Colonic mucosa (tissue), 4 donors: ENCODE data around the gene HAO2. TPM values are rescaled to one million over a fixed set of nuclear protein-coding genes. Genes with fewer than 3 reads are reported as not detected.
"Not testable (repeated sequence)": the region's sequence is repeated elsewhere in the genome, so short reads cannot be mapped to it uniquely, and the experiment has no call there.

Experiments
- DNase-seq: peaks from one replicate; pipeline ENCODE4 v3.0.0-alpha.2; 2020
- H3K27ac ChIP-seq: fragments of 200-600 bp; one replicate; pipeline ENCODE4 v1.8.0; 2021
- H3K27me3 ChIP-seq: fragments of 200-600 bp; one replicate; pipeline ENCODE4 v1.8.0; 2021
- H3K36me3 ChIP-seq: fragments of 200-600 bp; one replicate; pipeline ENCODE4 v1.8.0; 2021
- H3K4me1 ChIP-seq: fragments of 200-600 bp; one replicate; pipeline ENCODE4 v1.8.0; 2021; ENCODE audit warnings: mild to moderate bottlenecking
- H3K4me3 ChIP-seq: fragments of 200-600 bp; one replicate; pipeline ENCODE4 v1.8.0; 2021
- H3K9ac ChIP-seq, 2 donors: one replicate each; pipeline ENCODE4 v1.7.0; 2013; ENCODE audit warnings: control low read depth in 2 of 2, low read depth in 2 of 2, low read length in 2 of 2
- H3K9me3 ChIP-seq: fragments of 200-600 bp; one replicate; pipeline ENCODE4 v1.8.0; 2021
- intact Hi-C: fragments of 100-400 bp; cut with DNase I; formaldehyde crosslinking; loops from one replicate; pipeline ENCODE4 v1.14.1; 2022
- total RNA-seq, 2 donors: library from RNA; stranded (reverse); fragmentation: NEBNext Ultra II Directional in 1 of 2; extraction: Animal tissue kit (Norgen Biotek cat#: 25700) in 1 of 2; gene quantifications; one replicate each; pipeline ENCODE4 v1.2.1, GENCODE V29; 2021
- TF ChIP-seq, protein P1 (sequence below): fragments of 200-600 bp; IDR thresholded peaks from one replicate; pipeline ENCODE4 v1.8.0; 2022; ENCODE audit warnings: antibody characterized with exemption, mild to moderate bottlenecking
- donor health status: healthy.
- donor health status: DM: no; HTN: no; CAD: no.
- donor health status: DM: no; HTN: no; CAD: no.

HAO2 gene
- total RNA-seq, 2 donors from 2014 or later = not detected

DNA sequence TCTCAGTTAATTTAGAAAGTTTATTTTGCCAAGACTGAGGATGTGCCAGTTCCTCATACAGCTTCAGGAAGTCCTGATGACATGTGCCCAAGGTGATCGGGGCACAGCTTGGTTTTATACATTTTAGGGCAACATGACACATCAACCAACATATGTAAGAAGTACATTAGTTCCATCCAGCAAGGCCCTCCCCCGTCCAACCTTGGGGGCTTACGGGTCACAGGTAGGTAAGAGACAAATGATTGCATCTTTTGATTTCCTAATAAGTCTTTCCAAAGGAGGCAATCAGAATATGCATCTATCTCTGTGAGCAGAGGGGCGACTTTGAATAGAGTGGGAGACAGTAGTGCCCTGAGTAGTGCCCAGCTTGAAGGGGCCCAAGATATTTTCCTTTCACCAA is 19.6 kb upstream of the HAO2 start:
- DNase-seq = no peak
- H3K4me3 ChIP-seq = no peak overlapping the region
- H3K36me3 ChIP-seq = no peaks in the 10 kb centered on the region
- no peaks in the 10 kb centered on the region for H3K27me3 ChIP-seq
- H3K9ac ChIP-seq = no peak overlapping the region
- no peak overlapping the region for H3K27ac ChIP-seq
- no peaks in the 10 kb centered on the region for H3K9me3 ChIP-seq
- intact Hi-C loops = no loop called here
- TF ChIP-seq, protein P1, sequence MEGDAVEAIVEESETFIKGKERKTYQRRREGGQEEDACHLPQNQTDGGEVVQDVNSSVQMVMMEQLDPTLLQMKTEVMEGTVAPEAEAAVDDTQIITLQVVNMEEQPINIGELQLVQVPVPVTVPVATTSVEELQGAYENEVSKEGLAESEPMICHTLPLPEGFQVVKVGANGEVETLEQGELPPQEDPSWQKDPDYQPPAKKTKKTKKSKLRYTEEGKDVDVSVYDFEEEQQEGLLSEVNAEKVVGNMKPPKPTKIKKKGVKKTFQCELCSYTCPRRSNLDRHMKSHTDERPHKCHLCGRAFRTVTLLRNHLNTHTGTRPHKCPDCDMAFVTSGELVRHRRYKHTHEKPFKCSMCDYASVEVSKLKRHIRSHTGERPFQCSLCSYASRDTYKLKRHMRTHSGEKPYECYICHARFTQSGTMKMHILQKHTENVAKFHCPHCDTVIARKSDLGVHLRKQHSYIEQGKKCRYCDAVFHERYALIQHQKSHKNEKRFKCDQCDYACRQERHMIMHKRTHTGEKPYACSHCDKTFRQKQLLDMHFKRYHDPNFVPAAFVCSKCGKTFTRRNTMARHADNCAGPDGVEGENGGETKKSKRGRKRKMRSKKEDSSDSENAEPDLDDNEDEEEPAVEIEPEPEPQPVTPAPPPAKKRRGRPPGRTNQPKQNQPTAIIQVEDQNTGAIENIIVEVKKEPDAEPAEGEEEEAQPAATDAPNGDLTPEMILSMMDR = no peak
- no peaks in the 10 kb centered on the region for H3K4me1 ChIP-seq

DNA sequence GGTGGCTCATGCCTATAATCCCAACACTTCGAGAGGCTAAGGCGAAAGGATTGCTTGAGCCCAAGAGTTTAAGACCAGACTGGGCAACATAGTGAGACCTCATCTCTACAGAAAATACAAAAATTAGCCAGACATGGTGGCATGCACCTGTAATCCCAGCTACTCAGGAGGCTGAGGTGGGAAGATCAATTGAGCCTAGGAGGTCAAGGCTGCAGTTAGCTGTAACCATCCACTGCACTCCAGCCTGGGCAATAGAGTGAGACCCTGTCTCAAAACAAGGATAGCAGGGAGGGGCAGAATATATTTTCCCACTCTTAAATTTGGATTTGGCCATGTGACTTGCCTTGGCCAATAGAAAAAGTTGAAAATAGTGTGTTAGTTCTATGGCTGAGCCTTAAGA is 17.7 kb upstream of the HAO2 start:
- H3K4me3 ChIP-seq, H3K36me3 ChIP-seq, H3K27me3 ChIP-seq, DNase-seq, H3K4me1 ChIP-seq, intact Hi-C loops, H3K9ac ChIP-seq, H3K9me3 ChIP-seq, H3K27ac ChIP-seq: not testable (repeated sequence)

DNA sequence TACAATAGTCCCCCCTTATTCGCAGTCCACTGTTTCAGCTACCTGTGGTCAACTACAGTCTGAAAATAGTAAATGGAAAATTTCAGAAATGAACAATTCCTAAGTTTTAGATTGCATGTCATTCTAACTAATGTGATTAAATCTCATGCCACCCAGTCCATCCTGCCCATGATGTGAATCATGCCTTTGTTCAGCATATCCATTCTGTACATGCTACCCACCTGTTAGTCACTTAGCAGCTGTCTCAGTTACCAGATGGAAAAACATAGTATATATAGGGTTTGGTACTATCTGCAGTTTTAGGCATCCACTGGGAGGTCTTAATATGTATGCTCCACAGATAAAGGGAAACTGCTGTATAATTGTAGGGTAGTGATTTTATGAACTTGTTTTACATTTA is 16.6 kb upstream of the HAO2 start:
- H3K9ac ChIP-seq = no peak overlapping the region
- H3K36me3 ChIP-seq = no peaks in the 10 kb centered on the region
- H3K4me1 ChIP-seq = no peaks in the 10 kb centered on the region
- H3K9me3 ChIP-seq = no peaks in the 10 kb centered on the region
- intact Hi-C loops = no loop called here
- TF ChIP-seq, protein P1 = no peak
- H3K27ac ChIP-seq = no peak overlapping the region
- DNase-seq = no peak
- H3K4me3 ChIP-seq = no peak overlapping the region
- no peaks in the 10 kb centered on the region for H3K27me3 ChIP-seq

DNA sequence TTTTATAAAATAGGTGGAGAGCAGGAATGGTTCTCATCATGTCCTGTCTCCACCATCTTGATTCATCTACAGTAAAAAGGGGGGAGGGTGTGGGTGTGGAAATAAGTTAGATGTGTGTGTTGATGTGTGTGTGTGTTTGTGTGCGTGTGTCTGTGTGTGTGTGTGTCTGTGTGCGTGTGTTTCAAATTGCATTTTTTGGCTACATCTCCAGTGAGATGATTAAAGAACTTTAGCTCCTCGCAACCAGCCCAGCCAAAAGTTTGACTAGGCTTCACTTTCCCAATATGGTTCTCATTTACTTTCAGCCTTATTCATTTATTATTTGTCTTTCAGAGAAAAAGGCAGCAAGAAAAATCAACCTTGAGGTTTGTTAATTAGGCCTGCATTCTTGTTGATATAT is 14.7 kb upstream of the HAO2 start:
- TF ChIP-seq, protein P1 = no peak

DNA sequence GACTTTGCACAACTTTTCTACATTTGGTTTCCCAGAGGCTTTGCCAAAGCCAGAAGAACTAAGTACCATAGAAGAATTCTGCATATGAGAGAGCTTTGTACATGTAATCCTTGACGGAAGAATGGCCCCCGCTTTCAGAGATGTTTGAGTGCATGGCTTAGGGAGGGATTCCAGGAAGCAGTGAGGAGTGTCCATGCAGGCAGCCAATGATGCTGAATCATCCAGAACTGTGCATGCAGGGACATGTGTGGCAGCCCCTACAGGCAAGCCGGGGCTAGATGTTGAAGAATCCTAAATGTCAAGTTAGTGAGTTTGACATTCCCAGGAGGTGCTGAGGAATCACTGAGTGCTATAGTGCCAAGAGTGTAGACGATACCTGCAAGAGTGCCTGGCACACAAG is 9.9 kb upstream of the HAO2 start:
- intact Hi-C loops = no loop called here
- Histone ChIP-seq H3K4me1 (no peaks in the 10 kb centered on the region), H3K36me3 (no peaks in the 10 kb centered on the region), H3K27me3 (no peaks in the 10 kb centered on the region), H3K4me3 (no peak overlapping the region), H3K9ac (no peak overlapping the region), H3K9me3 (no peaks in the 10 kb centered on the region), H3K27ac (no peak overlapping the region)
- no peak for DNase-seq
- TF ChIP-seq, protein P1 = no peak

More for the DNA sequence above, 14.7 kb upstream of the HAO2 start:
- H3K27ac ChIP-seq = no peak overlapping the region
- DNase-seq = no peak
- H3K36me3 ChIP-seq = no peaks in the 10 kb centered on the region
- no peak overlapping the region for H3K4me3 ChIP-seq
- no peaks in the 10 kb centered on the region for H3K9me3 ChIP-seq
- intact Hi-C loops = no loop called here
- no peaks in the 10 kb centered on the region for H3K4me1 ChIP-seq
- no peaks in the 10 kb centered on the region for H3K27me3 ChIP-seq
- H3K9ac ChIP-seq = no peak overlapping the region

DNA sequence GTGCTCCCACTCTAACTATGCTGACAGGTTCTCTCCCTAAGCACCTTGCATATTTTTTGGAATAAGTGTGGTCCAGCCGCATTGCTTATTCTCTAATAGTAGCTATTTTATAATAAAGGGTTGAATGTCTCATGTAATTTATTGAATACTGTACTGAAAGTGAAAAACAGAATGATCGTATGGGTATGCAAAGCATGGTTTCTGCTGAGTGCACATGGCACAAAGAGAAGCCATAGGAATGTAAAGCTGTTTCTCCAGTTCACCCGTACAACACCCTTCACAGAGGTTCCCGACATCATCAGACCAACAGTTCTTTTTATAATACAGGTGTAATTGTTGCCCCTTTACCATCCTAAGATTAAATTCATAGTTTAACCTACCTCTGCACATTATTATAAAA is 8.9 kb upstream of the HAO2 start:
- Histone ChIP-seq H3K4me1 (no peaks in the 10 kb centered on the region), H3K27me3 (no peaks in the 10 kb centered on the region), H3K4me3 (no peak overlapping the region), H3K36me3 (no peaks in the 10 kb centered on the region), H3K9me3 (no peaks in the 10 kb centered on the region), H3K27ac (no peak overlapping the region), H3K9ac (no peak overlapping the region)
- TF ChIP-seq, protein P1 = no peak
- intact Hi-C loops = loop anchor here (10.0 kb wide), 1 partner anchor 1205 kb away; no protein-coding TSS in a partner anchor
- no peak for DNase-seq
